Liver (tissue), 9 donors: Measurements from ENCODE around the gene TMEM151B. TPM values are rescaled to one million over a fixed set of nuclear protein-coding genes. Genes with fewer than 3 reads are reported as not detected.

Experiments
- DNase-seq: peaks from one replicate; pipeline ENCODE4 v3.0.0-alpha.2; 2017; ENCODE audit warnings: low spot score
- H3K27ac ChIP-seq, 2 donors: one replicate each; pipeline ENCODE4 v1.7.0; 2013; ENCODE audit warnings: inconsistent platforms in 2 of 2, low read length in 2 of 2, control low read depth in 1 of 2, low read depth in 1 of 2, mild to moderate bottlenecking in 1 of 2
- H3K27me3 ChIP-seq, 4 donors: one replicate each; pipeline versions ENCODE4 v1.6.1 to v1.7.0; 2013; ENCODE audit warnings: low read length in 3 of 4, inconsistent platforms in 1 of 4, mild to moderate bottlenecking in 1 of 4, moderate library complexity in 1 of 4; ENCODE audit not compliant: control insufficient read depth in 4 of 4, insufficient read depth in 4 of 4
- H3K36me3 ChIP-seq, 4 donors: one replicate each; pipeline versions ENCODE4 v1.6.1 to v1.7.0; 2013; ENCODE audit warnings: low read length in 3 of 4, mild to moderate bottlenecking in 3 of 4, low read depth in 1 of 4, moderate library complexity in 1 of 4; ENCODE audit not compliant: control insufficient read depth in 4 of 4, insufficient read depth in 3 of 4
- H3K4me1 ChIP-seq, 4 donors: one replicate each; pipeline versions ENCODE4 v1.6.1 to v1.7.0; 2013; ENCODE audit warnings: low read length in 3 of 4, mild to moderate bottlenecking in 3 of 4, moderate library complexity in 1 of 4; ENCODE audit not compliant: control insufficient read depth in 4 of 4, insufficient read depth in 4 of 4
- H3K4me3 ChIP-seq, 3 donors: one replicate each; pipeline versions ENCODE4 v1.6.1 to v1.7.0; 2013; ENCODE audit warnings: low read length in 3 of 3, control low read depth in 1 of 3, low read depth in 1 of 3, mild to moderate bottlenecking in 1 of 3
- H3K9ac ChIP-seq, 2 donors: one replicate each; pipeline ENCODE4 v1.7.0; 2013; ENCODE audit warnings: low read length in 2 of 2, mild to moderate bottlenecking in 2 of 2, moderate library complexity in 2 of 2, control low read depth in 1 of 2, low read depth in 1 of 2
- H3K9me3 ChIP-seq, 4 donors: one replicate each; pipeline versions ENCODE4 v1.6.1 to v1.7.0; 2013; ENCODE audit warnings: low read length in 3 of 4; ENCODE audit not compliant: control insufficient read depth in 4 of 4
- ATF3 ChIP-seq: IDR thresholded peaks from 2 replicates; pipeline ENCODE4 v1.6.1; 2016; ENCODE audit warnings: antibody characterized with exemption
- CTCF ChIP-seq: fragments of 150-350 bp; IDR thresholded peaks from 2 replicates; pipeline ENCODE4 v1.5.1; 2017; ENCODE audit warnings: improper control_type of control experiment, low read depth, low read length; ENCODE audit not compliant: missing input control
- EGR1 ChIP-seq, 2 donors: IDR thresholded peaks; 2 replicates each; pipeline ENCODE4 v1.6.1; 2016 to 2018; ENCODE audit warnings: antibody characterized with exemption in 2 of 2, low read depth in 2 of 2
- FOXA2 ChIP-seq: IDR thresholded peaks from 2 replicates; pipeline ENCODE4 v1.6.1; 2016; ENCODE audit warnings: antibody characterized with exemption
- GABPA ChIP-seq, 2 donors: IDR thresholded peaks in 1 of 2; conservative IDR thresholded peaks in 1 of 2; 2 replicates each; pipeline ENCODE4 v1.6.1; 2016; ENCODE audit warnings: antibody characterized with exemption in 2 of 2, mild to moderate bottlenecking in 1 of 2, moderate library complexity in 1 of 2
- HNF4A ChIP-seq, 2 donors: conservative IDR thresholded peaks; 2 replicates each; pipeline ENCODE4 v1.6.1; 2016; ENCODE audit warnings: antibody characterized with exemption in 2 of 2, mild to moderate bottlenecking in 2 of 2
- JUND ChIP-seq, 2 donors: IDR thresholded peaks; 2 replicates each; pipeline ENCODE4 v1.6.1; 2016; ENCODE audit warnings: antibody characterized with exemption in 2 of 2
- MAX ChIP-seq: IDR thresholded peaks from 2 replicates; pipeline ENCODE4 v1.6.1; 2016; ENCODE audit warnings: antibody characterized with exemption
- NR2F2 ChIP-seq: IDR thresholded peaks from 2 replicates; pipeline ENCODE4 v1.6.1; 2016; ENCODE audit warnings: antibody characterized with exemption
- RAD21 ChIP-seq, 2 donors: IDR thresholded peaks; 2 replicates each; pipeline ENCODE4 v1.6.1; 2016; ENCODE audit warnings: antibody characterized with exemption in 2 of 2, mild to moderate bottlenecking in 2 of 2
- REST ChIP-seq: IDR thresholded peaks from 2 replicates; pipeline ENCODE4 v1.6.1; 2016; ENCODE audit warnings: antibody characterized with exemption, mild to moderate bottlenecking
- SP1 ChIP-seq: IDR thresholded peaks from 2 replicates; pipeline ENCODE4 v1.6.1; 2018; ENCODE audit warnings: antibody characterized with exemption, mild to moderate bottlenecking
- TAF1 ChIP-seq: conservative IDR thresholded peaks from 2 replicates; pipeline ENCODE4 v1.6.1; 2016; ENCODE audit warnings: antibody characterized with exemption, mild to moderate bottlenecking
- YY1 ChIP-seq: IDR thresholded peaks from 2 replicates; pipeline ENCODE4 v1.6.1; 2016; ENCODE audit warnings: antibody characterized with exemption, mild to moderate bottlenecking
- WGBS: extraction: QIAGEN DNeasy Blood & Tissue Kit; methylation state at CpG from one replicate; pipeline ENCODE4 v1.1.7; 2013; 5-methylcytosine and 5-hydroxymethylcytosine counted together
- polyA plus RNA-seq, 2 donors: library from polyadenylated mRNA; stranded (reverse) in 1 of 2; unstranded in 1 of 2; fragments of 200-250 nt in 1 of 2; fragments of >200 nt in 1 of 2; fragmentation: Nextera tagmentation in 1 of 2; extraction: Ambion mirVana in 1 of 2; gene quantifications; one replicate each; pipeline versions ENCODE4 v1.2.1 to v1.2.3, GENCODE V29; 2013 to 2015
- total RNA-seq, 2 donors: library from RNA; depleted of rRNA; stranded (reverse); fragments of >200 nt; gene quantifications; one replicate each; pipeline ENCODE4 v1.2.3, GENCODE V29; 2014
- donor health status: healthy.
- donor health status: healthy.
- donor health status: healthy.
- donor health status: healthy.
- donor health status: healthy.

Gene TMEM151B
- total and polyA plus RNA-seq, 4 donors: not detected

DNA sequence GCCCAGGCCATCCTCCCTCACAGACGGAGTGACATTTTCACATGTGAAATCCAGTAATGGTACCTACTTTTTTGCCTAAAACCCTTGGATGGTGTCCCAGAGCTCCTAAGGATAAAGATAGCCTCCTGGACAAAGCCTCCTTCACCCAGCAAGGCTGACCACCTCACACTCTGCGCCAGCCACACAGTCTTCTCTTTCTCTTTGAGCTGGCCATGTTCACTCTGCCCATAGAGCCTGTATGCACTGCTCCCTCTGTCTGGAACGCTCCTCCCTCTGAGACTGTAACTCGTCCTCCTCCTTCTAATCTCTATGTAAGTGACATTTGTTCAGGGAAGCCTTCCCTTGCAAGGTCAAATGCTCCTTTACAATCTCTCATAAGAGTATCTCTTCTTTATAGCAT, 14.6 kb downstream of the TMEM151B start:
- Histone ChIP-seq H3K9me3 (no peaks in the 10 kb centered on the region), H3K27me3 (peaks cover 0 to 4% (median 0%) of the 10 kb centered on the region in 4 donors), H3K4me1 (no peaks in the 10 kb centered on the region), H3K4me3 (no peak overlapping the region), H3K27ac (no peak overlapping the region), H3K36me3 (no peaks in the 10 kb centered on the region), H3K9ac (no peak overlapping the region)
- TF ChIP-seq RAD21 (IDR thresholded peaks at IDR 0.05) (no peak), HNF4A (conservative IDR thresholded peaks at IDR 0.05) (no peak), NR2F2 (no peak)
- WGBS: 55% methylated on average over 4 of the region's 4 CpGs
- no peak for DNase-seq

DNA sequence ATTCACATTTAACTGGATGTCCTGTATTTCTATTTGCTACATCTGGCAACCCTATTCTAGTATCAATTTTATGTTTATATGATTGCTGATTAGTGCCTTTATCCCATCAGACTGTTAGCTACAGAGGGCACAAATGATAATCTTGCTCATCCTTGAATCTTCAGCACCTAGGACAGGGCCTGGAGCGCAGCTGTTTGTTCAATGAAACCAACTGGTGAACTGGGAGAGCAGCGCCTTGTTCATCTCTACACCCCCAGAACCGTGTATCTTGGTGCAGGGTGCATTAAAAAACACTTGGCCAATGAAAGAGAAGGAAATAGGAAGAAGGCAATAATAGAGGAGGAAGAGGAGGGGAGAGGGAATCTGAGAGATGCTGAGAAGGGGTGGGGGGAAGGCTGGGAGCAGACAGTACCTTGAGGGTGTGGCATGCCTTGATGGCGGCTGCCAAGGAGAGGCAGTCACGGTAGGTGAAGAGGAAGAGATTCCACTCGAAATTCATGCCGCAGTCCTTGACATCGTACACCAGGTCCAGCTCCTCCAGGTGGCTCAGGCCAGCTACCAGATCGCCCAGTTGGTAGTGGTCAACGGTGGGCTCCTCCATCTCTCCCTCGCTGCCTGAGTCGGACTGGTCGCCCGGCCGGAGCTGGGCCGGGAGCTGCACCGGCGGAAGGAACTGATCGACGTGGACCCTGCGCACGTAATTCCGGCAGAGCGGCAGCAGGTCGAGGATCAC, 15.5 kb downstream of the TMEM151B start:
- no peak for DNase-seq
- no peaks in the 10 kb centered on the region for H3K9me3 ChIP-seq
- H3K27ac ChIP-seq: no peak overlapping the region
- no peak overlapping the region for H3K4me3 ChIP-seq
- peaks cover 0 to 4% (median 0%) of the 10 kb centered on the region in 4 donors for H3K27me3 ChIP-seq
- no peaks in the 10 kb centered on the region for H3K4me1 ChIP-seq
- H3K9ac ChIP-seq: no peak overlapping the region
- H3K36me3 ChIP-seq: no peaks in the 10 kb centered on the region
- TF ChIP-seq REST (peak; percentile 94), CTCF (no peak)
- WGBS: 75% methylated on average over 25 of the region's 25 CpGs

GRCh38 chr6:44286285-44286565, 16.0 kb downstream of the TMEM151B start:
- Histone ChIP-seq H3K36me3 (no peaks in the 10 kb centered on the region), H3K4me1 (no peaks in the 10 kb centered on the region), H3K4me3 (no peak overlapping the region), H3K27me3 (peaks cover 0 to 7% (median 0%) of the 10 kb centered on the region in 4 donors), H3K9me3 (no peaks in the 10 kb centered on the region), H3K9ac (no peak overlapping the region), H3K27ac (no peak overlapping the region)
- no peak for DNase-seq
- 86% methylated on average over 12 of the region's 12 CpGs for WGBS
- TF ChIP-seq YY1 (no peak), EGR1 (IDR thresholded peaks at IDR 0.05; ENCODE audit: low read depth in 2 of 2) (no peak), JUND (IDR thresholded peaks at IDR 0.05) (no peak), SP1 (no peak), FOXA2 (no peak), TAF1 (no peak), GABPA (IDR thresholded peaks at IDR 0.05 in 1 of 2, conservative IDR thresholded peaks at IDR 0.05 in 1 of 2) (no peak), ATF3 (no peak), HNF4A (conservative IDR thresholded peaks at IDR 0.05) (no peak), RAD21 (IDR thresholded peaks at IDR 0.05) (no peak), CTCF (no peak), REST (no peak), MAX (no peak)
